NCI-H460 (cell line): Measurements from ENCODE around the gene TACC3. TPM values are rescaled to one million over a fixed set of nuclear protein-coding genes. Genes with fewer than 3 reads are reported as not detected.
A peak's percentile ranks its signal among the peaks of the same experiment; 100 is the strongest.
"Not testable (repeated sequence)": the region's sequence is repeated elsewhere in the genome, so short reads cannot be mapped to it uniquely, and the experiment has no call there.

Experiments
- DNase-seq: peaks from one replicate; pipeline ENCODE4 v3.0.0-alpha.2; 2016; ENCODE audit warnings: low read depth; ENCODE audit errors: extremely low read depth
- total RNA-seq: library from RNA; depleted of rRNA; stranded (reverse); fragments of >200 nt; shearing (Covaris generic); gene quantifications from 2 replicates; pipeline ENCODE4 v1.2.3, GENCODE V29; 2014

TACC3 gene
- total RNA-seq, 1 experiment from 2014 or later, result 24.7 TPM

- DNase-seq, result not testable (repeated sequence)
Observed at GRCh38 chr4:1701671-1702070, 19.6 kb upstream of the TACC3 start.

- no peak for DNase-seq
Observed at GRCh38 chr4:1703867-1704266, 17.5 kb upstream of the TACC3 start.

- no peak for DNase-seq
Observed at GRCh38 chr4:1705732-1706131, 15.6 kb upstream of the TACC3 start.

- DNase-seq, result no peak
Observed at GRCh38 chr4:1706358-1706757, 15.0 kb upstream of the TACC3 start.

GRCh38 chr4:1708581-1708980 is 12.7 kb upstream of the TACC3 start:
- no peak for DNase-seq

- no peak for DNase-seq
Observed at GRCh38 chr4:1711055-1711570, 10.2 kb upstream of the TACC3 start.

- no peak for DNase-seq
Observed at GRCh38 chr4:1711571-1712215, 9.6 kb upstream of the TACC3 start.

GRCh38 chr4:1712216-1713002 is 8.9 kb upstream of the TACC3 start, which contains the start of gene SLBP:
Gene SLBP (minus strand): TSS chr4:1712319. CDS start chr4:1712188, 131 bp downstream.
- peak; percentile 87 for DNase-seq

- no peak for DNase-seq
Observed at GRCh38 chr4:1713003-1713851, 8.1 kb upstream of the TACC3 start.

GRCh38 chr4:1714303-1715001 is 6.9 kb upstream of the TACC3 start:
- DNase-seq, result no peak

GRCh38 chr4:1715002-1715758 is 6.1 kb upstream of the TACC3 start:
- no peak for DNase-seq

- no peak for DNase-seq
Observed at GRCh38 chr4:1716065-1716945, 5.0 kb upstream of the TACC3 start.

GRCh38 chr4:1717129-1718094 is 3.9 kb upstream of the TACC3 start:
- DNase-seq, result no peak

GRCh38 chr4:1718095-1718850 is 3.0 kb upstream of the TACC3 start:
- DNase-seq, result no peak

- DNase-seq, result no peak
Observed at GRCh38 chr4:1720163-1720983, 948 bp upstream of the TACC3 start.
